ENCODE results near the gene SEMA3A. TPM values are rescaled to one million over a fixed set of nuclear protein-coding genes. Genes with fewer than 3 reads are reported as not detected.

Gene SEMA3A
- total and polyA plus RNA-seq, 8 donors: 6.1 to 32.5 (median 23.8) TPM

DNA sequence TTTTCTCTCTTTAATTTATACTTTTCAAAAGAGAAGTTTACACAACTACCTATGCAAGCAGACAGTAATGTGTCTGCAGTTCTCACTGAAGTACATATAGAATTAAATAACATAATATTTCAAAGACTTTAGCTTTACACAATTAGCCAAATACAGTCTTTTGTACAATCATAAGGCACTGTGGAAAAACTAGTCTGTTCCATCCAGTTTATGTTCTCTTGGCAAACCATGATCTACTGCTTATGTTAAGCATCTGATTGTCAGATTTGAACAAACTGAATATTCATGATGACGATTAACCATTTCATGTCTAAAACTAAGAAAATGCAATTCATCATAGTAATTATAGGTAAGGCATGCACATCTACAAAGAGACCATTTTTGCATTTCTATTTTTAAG lies 842 bp downstream of the SEMA3A start:
- no peak for ATAC-seq
- TF ChIP-seq, protein P1, sequence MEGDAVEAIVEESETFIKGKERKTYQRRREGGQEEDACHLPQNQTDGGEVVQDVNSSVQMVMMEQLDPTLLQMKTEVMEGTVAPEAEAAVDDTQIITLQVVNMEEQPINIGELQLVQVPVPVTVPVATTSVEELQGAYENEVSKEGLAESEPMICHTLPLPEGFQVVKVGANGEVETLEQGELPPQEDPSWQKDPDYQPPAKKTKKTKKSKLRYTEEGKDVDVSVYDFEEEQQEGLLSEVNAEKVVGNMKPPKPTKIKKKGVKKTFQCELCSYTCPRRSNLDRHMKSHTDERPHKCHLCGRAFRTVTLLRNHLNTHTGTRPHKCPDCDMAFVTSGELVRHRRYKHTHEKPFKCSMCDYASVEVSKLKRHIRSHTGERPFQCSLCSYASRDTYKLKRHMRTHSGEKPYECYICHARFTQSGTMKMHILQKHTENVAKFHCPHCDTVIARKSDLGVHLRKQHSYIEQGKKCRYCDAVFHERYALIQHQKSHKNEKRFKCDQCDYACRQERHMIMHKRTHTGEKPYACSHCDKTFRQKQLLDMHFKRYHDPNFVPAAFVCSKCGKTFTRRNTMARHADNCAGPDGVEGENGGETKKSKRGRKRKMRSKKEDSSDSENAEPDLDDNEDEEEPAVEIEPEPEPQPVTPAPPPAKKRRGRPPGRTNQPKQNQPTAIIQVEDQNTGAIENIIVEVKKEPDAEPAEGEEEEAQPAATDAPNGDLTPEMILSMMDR (IDR thresholded peaks at IDR 0.05): no peak
- intact Hi-C loops (cut with DNase I): no loop called here
- Histone ChIP-seq H3K9me3 (no peaks in the 10 kb centered on the region), H3K27ac (no peak overlapping the region), H3K4me3 (peak overlapping the region; percentile 27 to 35), H3K36me3 (no peaks in the 10 kb centered on the region), H3K27me3 (no peaks in the 10 kb centered on the region), H3K4me1 (peaks cover 0 to 11% of the 10 kb centered on the region in 2 donors)
- DNase-seq: peak in 2 of 4 donors; percentile 19 to 40

DNA sequence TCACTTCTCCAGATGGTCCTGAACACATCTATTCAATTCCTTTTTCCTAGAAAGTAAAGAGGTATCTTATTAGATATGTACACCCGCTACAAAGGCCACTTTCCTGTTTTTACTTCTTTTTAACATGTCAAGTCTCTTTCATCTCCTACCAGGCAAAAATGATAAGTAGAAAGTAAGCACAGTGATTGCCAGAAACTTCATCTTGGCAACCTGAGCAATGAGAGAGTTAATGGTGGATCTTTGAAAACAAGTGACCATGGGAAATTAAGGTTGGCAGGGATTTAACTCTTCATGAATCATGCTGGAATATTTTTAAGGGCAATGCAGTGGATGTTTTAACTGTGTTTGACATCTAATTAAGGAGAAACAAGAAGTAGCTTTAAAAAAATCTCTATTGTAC lies 2.7 kb downstream of the SEMA3A start:
- no peaks in the 10 kb centered on the region for H3K9me3 ChIP-seq
- intact Hi-C loops (cut with DNase I): no loop called here
- no peak overlapping the region for H3K27ac ChIP-seq
- TF ChIP-seq, protein P1 (IDR thresholded peaks at IDR 0.05): no peak
- ATAC-seq (no peak), DNase-seq (no peak)
- H3K27me3 ChIP-seq: no peaks in the 10 kb centered on the region
- H3K4me3 ChIP-seq: no peak overlapping the region
- H3K4me1 ChIP-seq: peaks cover 0 to 11% of the 10 kb centered on the region in 2 donors
- no peaks in the 10 kb centered on the region for H3K36me3 ChIP-seq

DNA sequence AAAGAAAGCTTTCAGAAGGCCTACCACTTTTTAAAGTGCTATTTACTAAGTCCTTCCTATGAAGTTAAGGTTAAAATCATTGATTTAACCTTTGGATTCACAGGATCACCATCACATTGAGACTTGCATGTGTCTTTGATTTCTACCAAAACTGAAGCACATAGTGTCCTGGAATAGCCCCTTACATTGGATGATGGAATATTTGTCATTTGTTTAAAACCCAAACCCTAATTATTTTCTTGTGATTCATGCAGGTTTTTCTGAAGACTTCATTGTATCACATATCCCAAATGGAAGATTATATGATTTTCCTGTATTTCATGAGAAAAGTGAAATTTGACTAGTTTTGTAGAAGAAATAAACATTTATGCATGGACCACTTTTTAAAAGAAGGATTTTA lies 3.3 kb downstream of the SEMA3A start:
- ATAC-seq: no peak
- TF ChIP-seq, protein P1 (IDR thresholded peaks at IDR 0.05): no peak
- Histone ChIP-seq H3K36me3 (no peaks in the 10 kb centered on the region), H3K4me3 (no peak overlapping the region), H3K27me3 (no peaks in the 10 kb centered on the region), H3K4me1 (peaks cover 0 to 11% of the 10 kb centered on the region in 2 donors), H3K9me3 (no peaks in the 10 kb centered on the region), H3K27ac (no peak overlapping the region)
- no peak for DNase-seq
- intact Hi-C loops (cut with DNase I): no loop called here

DNA sequence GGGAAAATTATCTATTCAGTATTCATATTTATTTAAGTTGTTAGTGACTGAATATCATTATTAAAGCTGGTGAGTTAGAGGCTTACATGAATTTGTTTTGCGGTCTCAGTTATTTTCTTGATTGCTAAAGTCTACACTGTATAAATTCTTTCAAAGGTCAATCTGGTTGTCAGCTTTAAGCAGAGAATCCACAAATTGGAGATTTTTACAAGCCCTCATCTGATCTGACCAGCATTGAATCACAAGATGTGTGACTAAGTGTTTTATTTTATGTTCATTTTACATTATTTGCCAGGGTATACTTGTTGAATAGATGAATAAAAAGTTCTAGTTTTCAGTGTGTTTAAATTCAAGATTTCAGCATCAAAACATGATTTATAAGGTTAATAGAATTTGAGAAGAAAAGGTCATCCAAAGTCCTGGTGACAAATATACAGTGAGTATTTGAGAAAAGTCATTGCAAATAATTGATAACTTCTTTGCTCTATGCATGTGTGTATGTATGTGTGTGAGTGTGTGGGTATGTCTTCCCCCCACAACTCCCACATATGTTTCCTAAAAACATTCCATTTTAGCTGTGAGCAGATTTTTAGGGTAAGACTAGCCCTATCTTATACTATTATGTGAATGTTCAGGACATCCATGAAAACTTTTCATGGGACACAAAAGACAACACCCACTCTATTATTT lies 4.4 kb downstream of the SEMA3A start:
- DNase-seq (peak in 1 of 4 donors; percentile 18), ATAC-seq (no peak)
- TF ChIP-seq, protein P1 (IDR thresholded peaks at IDR 0.05): no peak
- intact Hi-C loops (cut with DNase I): no loop called here
- H3K27ac ChIP-seq: no peak overlapping the region
- H3K9me3 ChIP-seq: no peaks in the 10 kb centered on the region
- H3K4me1 ChIP-seq: peaks cover 0 to 6% of the 10 kb centered on the region in 2 donors
- no peak overlapping the region for H3K4me3 ChIP-seq
- no peaks in the 10 kb centered on the region for H3K36me3 ChIP-seq
- H3K27me3 ChIP-seq: no peaks in the 10 kb centered on the region

DNA sequence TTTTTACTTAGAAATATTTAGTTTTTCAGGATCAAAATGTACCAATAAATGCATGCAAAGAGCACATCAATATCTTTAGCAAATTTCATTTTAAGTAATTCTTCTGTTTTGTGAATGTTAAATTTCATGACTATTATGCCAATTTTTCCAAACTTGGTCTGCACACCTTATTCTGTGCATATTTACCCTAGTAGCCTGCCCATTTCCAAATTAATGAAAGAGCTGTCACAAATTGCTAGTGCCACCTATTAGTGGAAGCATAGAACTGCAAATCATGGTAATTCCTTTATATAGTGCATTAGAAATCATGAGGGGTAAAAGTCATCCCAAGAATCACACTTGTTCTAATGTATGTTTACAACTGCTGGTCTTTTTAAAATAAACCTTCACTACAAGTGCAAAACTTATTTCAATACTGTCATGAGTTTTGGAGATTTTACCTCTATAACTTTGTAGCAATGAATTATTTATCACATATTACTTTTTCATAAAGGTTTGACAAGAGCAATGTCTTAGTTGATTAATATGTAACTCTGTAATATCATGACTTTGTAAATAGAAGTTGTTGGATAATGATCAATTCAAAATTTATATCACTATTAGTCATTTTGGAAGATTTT lies 5.7 kb downstream of the SEMA3A start:
- peak; percentile 55 for ATAC-seq

More for the DNA sequence above, 5.7 kb downstream of the SEMA3A start:
- Histone ChIP-seq H3K4me1 (no peaks in the 10 kb centered on the region), H3K4me3 (no peak overlapping the region), H3K27me3 (no peaks in the 10 kb centered on the region), H3K27ac (no peak overlapping the region), H3K9me3 (no peaks in the 10 kb centered on the region), H3K36me3 (no peaks in the 10 kb centered on the region)
- TF ChIP-seq, protein P1 (IDR thresholded peaks at IDR 0.05): peak in 1 of 2 donors; percentile 38
- intact Hi-C loops (cut with DNase I): no loop called here
- peak in 1 of 4 donors; percentile 31 for DNase-seq
